GM21423 (cell line): ENCODE results near the gene MAST2.

Source experiments
- ATAC-seq: cut with Tn5 transposase; IDR thresholded peaks from one replicate; pipeline ENCODE4 v1.9.1; 2021; ENCODE audit warnings: mild to moderate bottlenecking, moderate library complexity; ENCODE audit not compliant: unreplicated experiment

MAST2 gene

GRCh38 chr1:46013581-46013980 lies 210.2 kb downstream of the MAST2 start:
- no peak for ATAC-seq

GRCh38 chr1:46017876-46018503 lies 214.6 kb downstream of the MAST2 start:
- ATAC-seq = no peak

GRCh38 chr1:46019348-46019747 lies 215.9 kb downstream of the MAST2 start:
- no peak for ATAC-seq

DNA sequence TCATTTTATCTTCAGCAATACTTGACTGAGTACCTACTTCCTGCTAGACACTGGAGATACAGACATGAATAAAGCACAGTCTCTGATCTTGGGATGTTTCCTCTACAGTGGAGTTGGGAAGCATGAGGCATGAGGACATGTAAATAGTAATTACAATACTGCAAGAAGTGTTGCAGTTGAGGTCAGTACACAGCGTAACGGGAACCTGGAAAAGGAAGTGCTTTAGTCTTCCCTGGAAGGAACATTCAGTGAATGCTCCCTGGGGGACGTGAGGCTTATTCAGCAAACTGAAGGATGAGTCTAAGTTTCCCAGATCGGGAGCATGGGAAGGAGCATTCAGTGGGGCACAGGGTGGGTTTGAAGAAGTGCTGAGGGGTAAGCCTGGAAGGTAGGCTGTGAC lies 216.6 kb downstream of the MAST2 start:
- ATAC-seq = no peak

DNA sequence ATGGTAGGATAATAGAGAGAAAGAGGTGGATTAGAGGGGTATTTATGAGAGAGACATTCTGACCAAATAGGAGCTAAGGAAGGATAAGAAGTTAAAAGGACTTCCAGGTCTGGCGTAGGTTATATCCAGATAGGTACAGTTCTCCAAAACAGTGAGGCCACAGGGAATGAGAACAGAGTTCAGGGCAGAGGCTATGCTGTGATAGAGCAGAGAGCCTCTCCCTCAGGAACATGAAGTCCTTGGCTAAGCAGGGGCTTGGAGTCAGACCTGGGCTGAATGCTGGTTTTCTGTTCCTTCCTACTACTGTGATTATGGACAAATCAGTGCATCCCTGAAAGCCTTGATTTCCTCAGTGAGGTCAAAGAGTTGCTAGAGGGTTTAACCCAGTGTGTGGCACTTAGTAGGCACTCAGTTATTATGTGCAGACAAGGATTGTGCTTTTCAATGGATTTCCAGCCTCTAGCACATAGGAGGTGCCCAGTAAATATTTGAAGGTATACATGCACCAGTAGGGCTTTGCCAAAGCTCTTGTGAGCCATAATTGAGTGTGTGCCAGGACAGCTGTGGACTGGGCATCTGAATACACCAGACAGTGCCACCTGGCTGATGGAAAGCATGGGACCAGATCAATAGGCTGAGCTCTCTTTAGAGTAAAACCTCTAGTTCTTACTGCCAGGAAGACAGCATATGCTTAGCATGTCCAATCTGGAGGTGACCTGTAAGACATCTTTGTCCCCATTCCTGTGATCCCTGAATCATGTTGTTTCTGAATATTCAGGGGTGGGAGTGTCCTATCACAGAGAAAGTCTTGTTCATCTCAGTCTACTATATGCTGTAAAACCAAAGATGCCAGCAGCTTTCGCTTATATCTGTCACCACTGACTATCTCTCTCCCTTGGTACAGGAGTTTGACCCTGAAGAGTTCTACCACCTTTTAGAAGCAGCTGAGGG lies 217.9 kb downstream of the MAST2 start:
- ATAC-seq = no peak

- no peak for ATAC-seq
These were observed 223.1 kb downstream of the MAST2 start for GRCh38 chr1:46026531-46026930.

GRCh38 chr1:46027788-46028573 lies 224.6 kb downstream of the MAST2 start:
- ATAC-seq = no peak

- ATAC-seq = no peak
These were observed 226.9 kb downstream of the MAST2 start for GRCh38 chr1:46030074-46030870.

DNA sequence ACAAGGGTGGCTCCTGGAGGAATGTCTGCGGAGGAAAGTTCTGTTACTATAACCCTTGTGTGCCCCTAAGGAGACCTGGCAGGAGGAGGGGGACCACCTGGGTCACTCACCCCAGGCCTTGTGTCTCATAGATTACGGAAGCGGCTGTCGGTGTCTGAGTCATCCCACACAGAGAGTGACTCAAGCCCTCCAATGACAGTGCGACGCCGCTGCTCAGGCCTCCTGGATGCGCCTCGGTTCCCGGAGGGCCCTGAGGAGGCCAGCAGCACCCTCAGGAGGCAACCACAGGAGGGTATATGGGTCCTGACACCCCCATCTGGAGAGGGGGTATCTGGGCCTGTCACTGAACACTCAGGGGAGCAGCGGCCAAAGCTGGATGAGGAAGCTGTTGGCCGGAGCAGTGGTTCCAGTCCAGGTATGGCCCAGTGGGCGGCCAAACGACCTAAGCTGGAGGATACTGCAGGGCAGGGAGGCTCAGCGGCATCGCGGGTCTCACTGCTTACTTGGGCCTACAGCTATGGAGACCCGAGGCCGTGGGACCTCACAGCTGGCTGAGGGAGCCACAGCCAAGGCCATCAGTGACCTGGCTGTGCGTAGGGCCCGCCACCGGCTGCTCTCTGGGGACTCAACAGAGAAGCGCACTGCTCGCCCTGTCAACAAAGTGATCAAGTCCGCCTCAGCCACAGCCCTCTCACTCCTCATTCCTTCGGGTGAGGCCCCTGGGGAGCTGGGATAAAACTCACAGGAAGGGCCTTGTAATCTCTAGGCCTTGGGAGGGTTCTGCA lies 227.7 kb downstream of the MAST2 start:
- ATAC-seq = no peak

DNA sequence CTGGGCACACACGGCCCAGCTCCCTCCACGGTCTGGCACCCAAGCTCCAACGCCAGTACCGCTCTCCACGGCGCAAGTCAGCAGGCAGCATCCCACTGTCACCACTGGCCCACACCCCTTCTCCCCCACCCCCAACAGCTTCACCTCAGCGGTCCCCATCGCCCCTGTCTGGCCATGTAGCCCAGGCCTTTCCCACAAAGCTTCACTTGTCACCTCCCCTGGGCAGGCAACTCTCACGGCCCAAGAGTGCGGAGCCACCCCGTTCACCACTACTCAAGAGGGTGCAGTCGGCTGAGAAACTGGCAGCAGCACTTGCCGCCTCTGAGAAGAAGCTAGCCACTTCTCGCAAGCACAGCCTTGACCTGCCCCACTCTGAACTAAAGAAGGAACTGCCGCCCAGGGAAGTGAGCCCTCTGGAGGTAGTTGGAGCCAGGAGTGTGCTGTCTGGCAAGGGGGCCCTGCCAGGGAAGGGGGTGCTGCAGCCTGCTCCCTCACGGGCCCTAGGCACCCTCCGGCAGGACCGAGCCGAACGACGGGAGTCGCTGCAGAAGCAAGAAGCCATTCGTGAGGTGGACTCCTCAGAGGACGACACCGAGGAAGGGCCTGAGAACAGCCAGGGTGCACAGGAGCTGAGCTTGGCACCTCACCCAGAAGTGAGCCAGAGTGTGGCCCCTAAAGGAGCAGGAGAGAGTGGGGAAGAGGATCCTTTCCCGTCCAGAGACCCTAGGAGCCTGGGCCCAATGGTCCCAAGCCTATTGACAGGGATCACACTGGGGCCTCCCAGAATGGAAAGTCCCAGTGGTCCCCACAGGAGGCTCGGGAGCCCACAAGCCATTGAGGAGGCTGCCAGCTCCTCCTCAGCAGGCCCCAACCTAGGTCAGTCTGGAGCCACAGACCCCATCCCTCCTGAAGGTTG lies 231.4 kb downstream of the MAST2 start:
- no peak for ATAC-seq

GRCh38 chr1:46036894-46037839 lies 233.8 kb downstream of the MAST2 start:
- no peak for ATAC-seq

GRCh38 chr1:46039571-46040052 lies 236.2 kb downstream of the MAST2 start:
- ATAC-seq = no peak

DNA sequence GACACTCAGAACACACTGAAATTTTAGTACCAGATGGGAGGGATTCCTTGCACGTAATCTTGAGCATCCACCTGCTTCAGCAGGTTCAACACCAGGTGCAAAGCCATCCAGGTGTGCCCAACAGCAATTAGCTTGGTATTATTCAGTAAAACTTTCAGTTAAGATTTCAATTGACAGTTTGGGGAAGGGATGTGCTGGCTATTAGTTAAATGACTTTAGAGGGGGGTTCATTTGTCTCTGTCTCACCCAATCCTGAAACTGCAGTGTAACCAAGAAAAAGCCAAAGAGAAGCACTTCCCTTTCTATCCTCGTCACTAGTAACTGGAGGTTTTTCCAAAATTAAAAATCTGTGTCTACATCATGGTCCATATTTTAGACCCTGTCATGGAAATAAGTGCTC lies 238.1 kb downstream of the MAST2 start:
- no peak for ATAC-seq

DNA sequence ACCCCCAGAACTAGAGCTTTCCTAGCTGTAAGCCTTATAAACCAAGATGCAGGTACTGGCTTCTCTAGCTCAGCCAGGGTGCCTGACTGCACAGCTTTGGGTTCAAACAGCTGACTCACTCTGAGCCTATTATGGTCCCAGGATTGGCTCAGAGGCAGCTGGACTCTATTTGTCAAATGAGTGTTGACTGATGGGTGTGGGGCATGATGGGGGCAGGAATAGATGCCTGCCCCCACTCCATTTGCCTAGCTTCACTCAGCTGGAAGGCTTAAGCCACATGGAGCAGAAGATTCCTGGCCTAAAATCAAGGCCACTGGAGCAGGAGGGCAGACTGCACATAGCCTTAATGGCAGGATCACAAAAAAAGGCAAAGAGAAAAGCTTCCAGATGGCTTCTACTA lies 238.6 kb downstream of the MAST2 start:
- ATAC-seq = no peak

- ATAC-seq = peak; percentile 91
These were observed 240.1 kb downstream of the MAST2 start for GRCh38 chr1:46043458-46044017.

GRCh38 chr1:46044116-46044515 lies 240.7 kb downstream of the MAST2 start:
- ATAC-seq = no peak

DNA sequence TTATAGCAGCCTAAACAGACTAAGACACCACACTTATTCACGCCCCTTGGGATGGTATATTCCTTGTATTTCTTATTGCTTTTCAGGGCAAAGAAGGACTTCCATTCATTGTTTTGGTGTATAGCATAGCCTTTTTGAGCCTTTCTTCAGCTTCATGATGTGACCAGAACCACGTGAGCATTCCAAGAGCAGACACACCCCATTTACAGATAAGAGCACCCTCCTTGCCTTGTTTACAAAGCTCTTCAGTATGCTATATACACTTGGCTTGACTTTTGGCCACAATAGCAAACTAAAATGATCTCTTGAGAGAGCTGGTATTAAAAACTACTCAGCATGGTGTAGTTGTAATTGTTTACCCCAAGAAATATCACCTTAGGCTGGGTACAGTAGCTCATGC lies 250.3 kb downstream of the MAST2 start:
- ATAC-seq = no peak
